Hepatocyte (in vitro differentiated cells): ENCODE measurements around the gene MBTPS1. TPM values are rescaled to one million over a fixed set of nuclear protein-coding genes. Genes with fewer than 3 reads are reported as not detected.

Experiments used
- DNase-seq: peaks from one replicate; pipeline ENCODE4 v3.0.0-alpha.2; 2016; ENCODE audit warnings: low spot score
- H2AFZ ChIP-seq: fragments of 200-600 bp; sonication (generic); 2 replicates; pipeline ENCODE4 v1.6.0; 2016; ENCODE audit warnings: antibody characterized with exemption, mild to moderate bottlenecking
- H3K27ac ChIP-seq: fragments of 200-600 bp; sonication (generic); 2 replicates; pipeline ENCODE4 v1.5.1; 2016; ENCODE audit warnings: mild to moderate bottlenecking
- H3K27me3 ChIP-seq: fragments of 200-600 bp; sonication (generic); 2 replicates; pipeline ENCODE4 v1.6.1; 2016
- H3K36me3 ChIP-seq: fragments of 200-600 bp; sonication (generic); replicated peaks from 2 replicates; pipeline ENCODE4 v1.5.1; 2016; ENCODE audit warnings: low read depth; ENCODE audit not compliant: insufficient read depth
- H3K4me1 ChIP-seq: fragments of 200-600 bp; sonication (generic); 2 replicates; pipeline ENCODE4 v1.5.1; 2016; ENCODE audit warnings: mild to moderate bottlenecking, moderate library complexity; ENCODE audit not compliant: insufficient read depth
- H3K4me2 ChIP-seq: fragments of 200-600 bp; sonication (generic); 2 replicates; pipeline ENCODE4 v1.6.0; 2016
- H3K4me3 ChIP-seq: fragments of 200-600 bp; sonication (generic); 2 replicates; pipeline ENCODE4 v1.5.1; 2016; ENCODE audit warnings: mild to moderate bottlenecking
- H3K79me2 ChIP-seq: fragments of 200-600 bp; sonication (generic); 2 replicates; pipeline ENCODE4 v1.6.0; 2017; ENCODE audit warnings: mild to moderate bottlenecking
- H3K9me2 ChIP-seq: fragments of 200-600 bp; sonication (generic); replicated peaks from 2 replicates; pipeline ENCODE4 v1.6.0; 2017; ENCODE audit warnings: mild to moderate bottlenecking; ENCODE audit not compliant: insufficient read depth
- H3K9me3 ChIP-seq: fragments of 200-600 bp; sonication (generic); 2 replicates; pipeline ENCODE4 v1.5.1; 2016; ENCODE audit warnings: low read depth, mild to moderate bottlenecking
- H4K20me1 ChIP-seq: fragments of 200-600 bp; sonication (generic); 2 replicates; pipeline ENCODE4 v1.6.0; 2016; ENCODE audit warnings: mild to moderate bottlenecking; ENCODE audit not compliant: insufficient read depth, poor library complexity, severe bottlenecking
- EZH2 ChIP-seq: fragments of 200-600 bp; sonication (generic); IDR thresholded peaks from 2 replicates; pipeline ENCODE4 v1.6.1; 2016; ENCODE audit warnings: antibody characterized with exemption, mild to moderate bottlenecking, borderline replicate concordance
- EZH2phosphoT487 ChIP-seq: fragments of 200-600 bp; sonication (generic); IDR thresholded peaks from one replicate; pipeline ENCODE4 v1.6.1; 2018; ENCODE audit warnings: antibody characterized with exemption, mild to moderate bottlenecking, low read depth, moderate library complexity; ENCODE audit not compliant: unreplicated experiment, severe bottlenecking
- WGBS: methylation state at CpG from one replicate; pipeline ENCODE4 v1.1.6; 2016; ENCODE audit warnings: low lambda C conversion rate; ENCODE audit errors: missing lambda C conversion rate; 5-methylcytosine and 5-hydroxymethylcytosine counted together
- polyA plus RNA-seq: library from polyadenylated mRNA; unstranded; fragments of >200 nt; fragmentation: Nextera tagmentation; extraction: Ambion mirVana; gene quantifications from 2 replicates; pipeline ENCODE4 v1.2.1, GENCODE V29; 2016
- total RNA-seq: library from RNA; depleted of rRNA; stranded (reverse); fragments of >200 nt; gene quantifications from 2 replicates; pipeline ENCODE4 v1.2.3, GENCODE V29; 2014
- TF ChIP-seq, protein P1 (sequence below): fragments of 200-600 bp; sonication (generic); IDR thresholded peaks from 2 replicates; pipeline ENCODE4 v1.5.1; 2016; ENCODE audit warnings: antibody characterized with exemption, mild to moderate bottlenecking; ENCODE audit not compliant: poor library complexity

Gene MBTPS1
- total and polyA plus RNA-seq, 2 experiments from 2014 or later: 65.9 to 76.8 TPM

DNA sequence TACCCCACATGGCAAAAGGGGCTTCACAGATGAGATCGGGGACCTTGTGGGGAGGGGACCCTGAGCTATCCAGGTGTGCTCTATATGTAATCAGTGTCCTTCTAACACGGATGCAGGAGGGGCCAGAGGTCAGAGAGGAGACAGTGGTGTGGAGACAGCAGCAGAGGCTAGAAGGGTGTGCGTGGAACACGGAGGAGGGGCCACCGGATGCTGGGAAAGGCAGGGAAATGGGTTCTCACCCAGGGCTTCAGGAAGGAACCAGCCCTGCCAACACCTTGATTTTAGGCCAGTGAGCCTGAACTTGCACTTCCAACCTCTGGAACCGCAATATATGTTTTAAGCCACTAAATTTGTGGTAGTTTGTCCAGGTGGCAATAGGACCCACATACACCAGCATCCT, 69.5 kb downstream of the MBTPS1 start:
- H3K4me2 ChIP-seq: no peak overlapping the region
- H3K27ac ChIP-seq: no peak overlapping the region
- no peaks in the 10 kb centered on the region for H3K36me3 ChIP-seq
- H3K4me1 ChIP-seq: peaks cover 4% of the 10 kb centered on the region
- no peaks in the 10 kb centered on the region for H4K20me1 ChIP-seq
- no peaks in the 10 kb centered on the region for H3K9me3 ChIP-seq
- TF ChIP-seq EZH2 (no peak), EZH2phosphoT487 (no peak)
- TF ChIP-seq, protein P1, sequence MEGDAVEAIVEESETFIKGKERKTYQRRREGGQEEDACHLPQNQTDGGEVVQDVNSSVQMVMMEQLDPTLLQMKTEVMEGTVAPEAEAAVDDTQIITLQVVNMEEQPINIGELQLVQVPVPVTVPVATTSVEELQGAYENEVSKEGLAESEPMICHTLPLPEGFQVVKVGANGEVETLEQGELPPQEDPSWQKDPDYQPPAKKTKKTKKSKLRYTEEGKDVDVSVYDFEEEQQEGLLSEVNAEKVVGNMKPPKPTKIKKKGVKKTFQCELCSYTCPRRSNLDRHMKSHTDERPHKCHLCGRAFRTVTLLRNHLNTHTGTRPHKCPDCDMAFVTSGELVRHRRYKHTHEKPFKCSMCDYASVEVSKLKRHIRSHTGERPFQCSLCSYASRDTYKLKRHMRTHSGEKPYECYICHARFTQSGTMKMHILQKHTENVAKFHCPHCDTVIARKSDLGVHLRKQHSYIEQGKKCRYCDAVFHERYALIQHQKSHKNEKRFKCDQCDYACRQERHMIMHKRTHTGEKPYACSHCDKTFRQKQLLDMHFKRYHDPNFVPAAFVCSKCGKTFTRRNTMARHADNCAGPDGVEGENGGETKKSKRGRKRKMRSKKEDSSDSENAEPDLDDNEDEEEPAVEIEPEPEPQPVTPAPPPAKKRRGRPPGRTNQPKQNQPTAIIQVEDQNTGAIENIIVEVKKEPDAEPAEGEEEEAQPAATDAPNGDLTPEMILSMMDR: no peak
- 91% methylated on average over 6 of the region's 6 CpGs for WGBS
- H3K79me2 ChIP-seq: no peaks in the 10 kb centered on the region
- H3K9me2 ChIP-seq: no peaks in the 10 kb centered on the region
- no peak overlapping the region for H3K4me3 ChIP-seq
- peaks cover 19% of the 10 kb centered on the region for H3K27me3 ChIP-seq
- H2AFZ ChIP-seq: no peak overlapping the region
- no peak for DNase-seq

DNA sequence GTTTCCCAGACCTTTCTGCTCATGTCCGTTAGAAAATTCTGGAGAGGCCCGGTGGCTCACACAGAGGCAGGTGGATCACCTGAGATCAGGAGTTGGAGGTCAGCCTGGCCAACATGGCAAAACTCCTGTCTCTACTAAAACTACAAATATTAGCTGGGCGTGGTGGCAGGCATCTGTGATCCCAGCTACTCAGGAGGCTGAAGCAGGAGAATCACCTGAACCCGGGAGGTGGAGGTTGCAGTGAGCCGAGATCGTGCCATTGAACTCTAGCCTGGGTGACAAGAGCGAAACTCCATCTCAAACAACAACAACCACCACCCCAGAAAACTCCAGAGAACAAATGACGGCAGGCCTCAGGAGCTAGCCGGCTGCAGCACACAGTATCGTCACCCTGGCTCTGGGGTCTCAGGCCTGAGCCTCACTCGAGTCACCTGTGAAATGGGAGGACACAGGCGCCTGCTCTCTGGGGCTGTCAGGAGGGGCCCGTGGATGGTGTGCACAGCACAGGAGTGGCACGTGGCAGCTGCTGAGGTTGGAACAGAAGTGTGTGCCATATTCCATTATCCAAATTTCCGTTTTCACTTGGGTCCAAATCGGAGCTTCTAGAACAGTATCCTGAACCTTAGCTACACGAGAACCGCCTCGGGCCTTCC, 70.8 kb downstream of the MBTPS1 start:
- no peak for DNase-seq
- H4K20me1 ChIP-seq: no peaks in the 10 kb centered on the region
- H3K9me2 ChIP-seq: no peaks in the 10 kb centered on the region
- no peak overlapping the region for H3K4me2 ChIP-seq
- H3K36me3 ChIP-seq: no peaks in the 10 kb centered on the region
- H3K79me2 ChIP-seq: no peaks in the 10 kb centered on the region
- no peak overlapping the region for H2AFZ ChIP-seq
- H3K27me3 ChIP-seq: peaks cover 19% of the 10 kb centered on the region
- no peak overlapping the region for H3K4me3 ChIP-seq
- no peak overlapping the region for H3K27ac ChIP-seq
- no peak for TF ChIP-seq EZH2
- no peak for TF ChIP-seq EZH2phosphoT487
- TF ChIP-seq, protein P1: no peak
- no peaks in the 10 kb centered on the region for H3K9me3 ChIP-seq
- peaks cover 4% of the 10 kb centered on the region for H3K4me1 ChIP-seq
- WGBS: 96% methylated on average over 19 of the region's 19 CpGs

DNA sequence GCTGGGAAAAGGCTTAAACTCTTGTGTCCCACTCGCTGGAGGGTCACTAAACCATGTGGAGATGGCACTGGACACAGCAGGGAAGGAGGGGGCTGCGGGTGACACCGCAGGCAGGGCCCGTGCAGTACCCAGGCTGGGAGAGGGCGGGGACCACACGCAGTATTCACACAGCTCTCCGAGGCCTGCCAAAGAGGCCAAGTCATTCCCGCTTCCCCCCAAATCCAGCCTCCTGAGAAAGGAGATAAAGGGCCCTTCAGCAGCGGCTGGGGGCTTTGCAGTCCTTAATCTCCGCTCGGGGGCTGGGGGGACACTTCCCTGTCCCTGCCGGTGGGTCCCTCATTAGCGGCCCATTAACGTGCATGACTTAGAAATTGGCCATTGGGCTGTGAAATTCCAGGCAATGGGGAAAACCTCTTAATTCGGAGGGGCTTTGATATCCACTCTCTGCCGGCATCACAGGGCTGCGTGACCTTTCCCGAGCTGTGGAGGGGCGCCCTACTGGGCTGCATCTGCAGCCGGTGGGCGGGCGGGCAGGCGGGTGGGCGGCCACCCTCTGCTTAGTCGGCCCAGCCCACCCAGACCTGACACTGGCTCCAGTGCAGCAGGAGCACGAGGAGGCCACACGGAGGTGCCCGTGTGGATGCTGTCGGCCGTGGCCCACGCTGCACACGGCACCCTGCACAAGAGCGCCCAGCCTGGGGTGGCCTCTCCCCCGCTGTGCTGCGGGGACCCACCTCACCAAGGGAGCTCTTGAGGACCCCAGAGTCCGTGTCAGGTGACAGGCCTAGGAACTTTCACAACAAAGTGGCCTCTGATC, 71.5 kb downstream of the MBTPS1 start:
- H3K9me3 ChIP-seq: no peaks in the 10 kb centered on the region
- no peaks in the 10 kb centered on the region for H3K79me2 ChIP-seq
- H3K9me2 ChIP-seq: no peaks in the 10 kb centered on the region
- H3K4me3 ChIP-seq: no peak overlapping the region
- H3K27me3 ChIP-seq: peaks cover 19% of the 10 kb centered on the region
- no peak overlapping the region for H2AFZ ChIP-seq
- DNase-seq: no peak
- no peak overlapping the region for H3K27ac ChIP-seq
- H3K36me3 ChIP-seq: no peaks in the 10 kb centered on the region
- no peaks in the 10 kb centered on the region for H4K20me1 ChIP-seq
- 74% methylated on average over 27 of the region's 36 CpGs for WGBS
- no peak for TF ChIP-seq EZH2phosphoT487
- TF ChIP-seq EZH2: no peak
- TF ChIP-seq, protein P1: no peak
- no peak overlapping the region for H3K4me2 ChIP-seq
- H3K4me1 ChIP-seq: peaks cover 4% of the 10 kb centered on the region
